Astrocyte of the cerebellum (primary cell): ENCODE data around the gene ZCCHC7.

Experiments
- DNase-seq: peaks from one replicate; pipeline ENCODE4 v3.0.0-alpha.2; 2011; ENCODE audit warnings: low read depth
- H3K4me3 ChIP-seq: 2 replicates; pipeline ENCODE4 v1.5.1; 2011; ENCODE audit warnings: mild to moderate bottlenecking, low read depth, low read length, moderate library complexity
- in situ Hi-C: cut with HindIII; loops from 2 replicates; pipeline ENCODE4 v1.10.0; 2017; ENCODE audit warnings: low sequenced_read_pairs
- TF ChIP-seq, protein P1 (sequence below): IDR thresholded peaks from 2 replicates; pipeline ENCODE4 v1.5.1; 2012; ENCODE audit warnings: low read length, low read depth, moderate library complexity, mild to moderate bottlenecking; ENCODE audit errors: missing control alignments

The ZCCHC7 gene

DNA sequence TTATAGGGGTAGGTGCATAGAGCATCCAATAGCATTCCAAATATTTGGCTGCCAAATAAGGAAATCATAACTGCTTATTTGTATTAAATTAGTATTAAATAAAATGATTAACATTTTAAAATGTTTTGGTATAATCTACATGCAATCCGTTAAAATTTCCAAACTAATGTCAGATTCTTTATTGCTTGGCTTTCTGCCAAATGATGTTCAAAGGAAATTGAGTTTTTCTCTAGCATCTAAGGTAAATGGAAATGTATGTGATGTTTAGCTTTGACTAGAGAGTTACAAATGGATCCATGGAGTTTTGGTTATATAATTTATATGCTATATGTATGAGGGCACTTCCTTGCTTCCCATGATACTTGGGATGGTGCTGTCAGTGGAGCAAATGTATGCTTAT, 121.7 kb downstream of the ZCCHC7 start:
- in situ Hi-C loops: no loop called here
- TF ChIP-seq, protein P1, sequence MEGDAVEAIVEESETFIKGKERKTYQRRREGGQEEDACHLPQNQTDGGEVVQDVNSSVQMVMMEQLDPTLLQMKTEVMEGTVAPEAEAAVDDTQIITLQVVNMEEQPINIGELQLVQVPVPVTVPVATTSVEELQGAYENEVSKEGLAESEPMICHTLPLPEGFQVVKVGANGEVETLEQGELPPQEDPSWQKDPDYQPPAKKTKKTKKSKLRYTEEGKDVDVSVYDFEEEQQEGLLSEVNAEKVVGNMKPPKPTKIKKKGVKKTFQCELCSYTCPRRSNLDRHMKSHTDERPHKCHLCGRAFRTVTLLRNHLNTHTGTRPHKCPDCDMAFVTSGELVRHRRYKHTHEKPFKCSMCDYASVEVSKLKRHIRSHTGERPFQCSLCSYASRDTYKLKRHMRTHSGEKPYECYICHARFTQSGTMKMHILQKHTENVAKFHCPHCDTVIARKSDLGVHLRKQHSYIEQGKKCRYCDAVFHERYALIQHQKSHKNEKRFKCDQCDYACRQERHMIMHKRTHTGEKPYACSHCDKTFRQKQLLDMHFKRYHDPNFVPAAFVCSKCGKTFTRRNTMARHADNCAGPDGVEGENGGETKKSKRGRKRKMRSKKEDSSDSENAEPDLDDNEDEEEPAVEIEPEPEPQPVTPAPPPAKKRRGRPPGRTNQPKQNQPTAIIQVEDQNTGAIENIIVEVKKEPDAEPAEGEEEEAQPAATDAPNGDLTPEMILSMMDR: no peak

DNA sequence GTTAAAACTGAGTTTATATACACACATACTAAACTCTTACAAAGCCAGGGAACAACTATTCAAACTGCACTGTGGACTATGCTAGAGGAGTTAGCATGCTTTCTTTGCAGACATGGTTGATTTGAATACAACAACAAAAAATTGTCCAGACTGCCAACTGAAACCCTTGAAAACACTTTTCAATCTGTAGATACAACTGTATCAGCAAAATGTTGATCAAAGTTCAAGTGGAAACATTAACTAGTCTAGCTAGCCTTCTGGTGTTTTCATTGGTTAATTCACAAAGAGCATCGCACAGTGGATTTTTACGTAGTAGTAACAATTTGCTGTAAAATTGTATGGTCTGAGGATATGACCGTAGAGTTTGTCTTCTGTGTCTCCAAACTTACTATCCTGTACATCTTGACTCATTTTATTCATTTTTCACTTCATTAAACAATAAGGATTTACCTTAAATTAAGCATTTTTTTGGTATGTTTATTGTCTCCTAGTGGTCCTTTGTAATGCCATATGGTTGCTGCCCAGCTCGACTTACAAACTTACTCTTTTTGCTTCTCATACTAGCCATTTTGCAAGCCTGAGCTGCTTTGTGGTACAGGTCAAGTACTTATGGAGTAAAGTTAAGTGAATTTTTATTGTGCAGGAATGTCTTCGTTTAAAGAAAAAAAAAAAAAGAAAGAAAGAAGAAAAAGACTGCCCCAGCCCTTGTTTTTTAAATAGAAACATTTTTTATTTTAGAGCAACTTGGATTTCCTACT, 123.4 kb downstream of the ZCCHC7 start:
- TF ChIP-seq, protein P1: no peak
- no peak for DNase-seq
- no peak overlapping the region for H3K4me3 ChIP-seq
- in situ Hi-C loops: no loop called here

More for the DNA sequence above, 121.7 kb downstream of the ZCCHC7 start:
- no peak overlapping the region for H3K4me3 ChIP-seq
- no peak for DNase-seq

DNA sequence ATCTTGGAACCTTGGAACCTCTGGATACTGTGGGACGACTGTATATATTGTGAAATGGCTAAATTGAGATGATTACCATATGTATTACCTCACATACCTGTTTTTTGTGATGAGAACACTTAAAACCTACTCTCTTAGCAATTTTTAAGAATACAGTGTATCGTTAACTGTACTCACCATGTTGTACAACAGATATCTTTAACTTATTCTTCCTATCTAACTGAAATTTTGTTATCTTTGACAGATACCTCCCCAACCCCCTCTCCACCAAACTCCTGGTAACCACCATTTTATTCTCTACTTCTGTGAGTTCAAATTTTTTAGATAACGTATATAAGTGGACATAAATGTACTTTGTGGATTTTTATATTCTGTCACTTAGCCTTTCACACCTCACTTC, 126.5 kb downstream of the ZCCHC7 start:
- DNase-seq: no peak
- TF ChIP-seq, protein P1: no peak
- H3K4me3 ChIP-seq: no peak overlapping the region
- in situ Hi-C loops: no loop called here

DNA sequence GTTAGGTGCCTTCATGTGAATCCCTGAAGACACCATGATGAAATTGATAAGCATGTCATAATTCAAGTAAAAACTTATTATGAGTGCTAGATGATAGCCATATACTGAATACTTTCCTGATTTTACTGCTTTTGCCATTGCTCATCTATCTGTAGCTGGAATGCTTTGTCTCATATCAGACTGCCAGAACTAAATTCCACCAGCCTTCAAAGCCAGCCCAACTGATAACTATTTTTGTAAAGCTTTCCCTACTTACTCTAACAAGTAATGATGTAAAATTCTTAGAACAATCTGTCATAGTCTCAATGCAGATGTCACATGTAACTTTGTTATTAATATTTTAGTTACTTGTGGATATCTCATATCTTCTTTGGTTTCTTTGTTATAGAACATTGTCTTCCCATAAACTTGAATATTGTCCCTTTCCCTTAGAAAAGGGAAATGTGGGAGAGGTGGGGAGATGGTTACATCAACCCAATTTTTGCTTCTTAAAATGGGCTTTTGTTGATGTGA, 128.3 kb downstream of the ZCCHC7 start:
- TF ChIP-seq, protein P1: no peak
- no peak for DNase-seq
- no peak overlapping the region for H3K4me3 ChIP-seq
- in situ Hi-C loops: no loop called here

DNA sequence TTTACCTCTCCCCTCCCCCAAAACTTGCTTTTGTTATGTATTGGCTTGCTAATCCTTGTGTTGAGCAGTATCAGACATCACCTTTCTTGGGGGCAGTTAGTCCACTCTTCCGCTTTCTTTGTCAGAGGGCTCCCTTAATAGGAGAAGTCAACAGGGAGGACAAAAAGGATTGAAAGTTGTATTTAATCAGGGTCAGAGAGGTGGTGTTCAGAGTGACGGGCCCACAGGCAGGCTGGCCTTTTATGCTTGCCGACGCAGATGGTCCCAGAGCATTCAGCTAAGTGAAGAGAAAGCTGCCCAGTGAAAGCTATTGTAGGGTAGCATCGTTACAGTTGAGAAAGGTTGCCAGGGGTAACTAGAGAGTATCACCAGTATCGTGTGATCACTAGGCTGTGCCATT, 131.1 kb downstream of the ZCCHC7 start:
- in situ Hi-C loops: no loop called here
- no peak for DNase-seq
- H3K4me3 ChIP-seq: no peak overlapping the region

DNA sequence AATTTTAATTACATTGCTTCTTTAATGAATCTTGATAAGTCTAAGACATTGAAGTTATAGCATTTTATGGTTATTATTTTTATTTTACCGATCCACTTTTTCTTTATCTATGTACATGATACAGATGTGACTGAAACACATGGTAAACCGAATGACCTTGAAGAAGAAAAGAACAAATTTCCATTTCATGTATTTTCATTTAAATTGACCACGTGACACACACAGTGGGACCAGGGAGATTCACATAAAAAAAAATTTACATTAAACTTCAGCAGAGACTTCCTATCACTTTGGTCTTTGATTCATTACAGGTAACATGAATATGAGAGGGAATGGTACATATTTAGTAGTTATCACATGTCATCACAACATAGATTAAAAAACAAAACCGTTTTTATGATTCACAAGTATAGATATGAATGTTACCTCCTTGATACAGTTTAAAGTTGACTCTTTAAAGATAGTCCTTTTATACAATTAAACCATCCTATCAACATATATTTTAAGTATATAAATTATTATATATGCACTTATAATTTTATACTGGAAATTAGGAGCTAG, 133.1 kb downstream of the ZCCHC7 start:
- in situ Hi-C loops: no loop called here
- H3K4me3 ChIP-seq: no peak overlapping the region
- TF ChIP-seq, protein P1: no peak
- no peak for DNase-seq

More for the DNA sequence above, 131.1 kb downstream of the ZCCHC7 start:
- TF ChIP-seq, protein P1: no peak
